Measurements from ENCODE around the gene CACNA1B.

The CACNA1B gene

DNA sequence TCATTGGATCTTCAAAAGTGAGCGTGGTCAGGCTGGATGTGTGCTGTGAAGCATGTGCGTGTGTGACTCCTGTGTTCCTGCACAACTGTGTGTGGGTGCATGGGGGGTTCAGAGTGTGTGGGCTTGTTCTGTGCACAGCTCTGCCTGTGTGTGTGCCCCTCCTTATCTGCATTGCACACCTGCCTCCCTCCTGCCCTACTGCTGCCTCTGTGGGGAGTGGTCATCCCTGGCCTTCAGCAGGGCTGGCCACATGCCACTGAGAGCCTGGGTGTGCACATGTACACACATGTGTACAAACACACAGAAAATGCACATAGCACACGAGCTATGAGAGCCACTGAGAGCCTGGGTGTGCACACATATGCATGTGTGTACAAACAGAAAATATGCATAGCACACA is 92.1 kb downstream of the CACNA1B start:
- DNase-seq = no peak

DNA sequence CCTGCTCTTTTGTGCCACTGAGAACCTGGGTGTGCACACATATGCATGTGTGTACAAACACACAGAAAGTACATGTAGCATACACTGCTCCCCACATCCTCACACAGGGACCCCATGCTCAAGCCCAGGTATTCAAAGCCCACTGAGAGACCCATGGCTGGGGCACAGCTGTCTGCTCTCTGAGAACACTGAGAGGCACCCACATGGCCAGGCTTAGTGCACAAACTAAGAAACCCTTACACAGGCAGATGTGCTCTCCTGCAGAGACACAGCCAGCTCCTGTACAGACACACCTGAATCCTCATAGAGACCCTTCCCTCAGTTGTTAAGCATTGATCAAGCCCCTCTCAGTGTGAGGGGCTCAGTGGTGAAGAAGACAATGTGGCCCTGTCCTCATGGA is 92.5 kb downstream of the CACNA1B start:
- no peak for DNase-seq

DNA sequence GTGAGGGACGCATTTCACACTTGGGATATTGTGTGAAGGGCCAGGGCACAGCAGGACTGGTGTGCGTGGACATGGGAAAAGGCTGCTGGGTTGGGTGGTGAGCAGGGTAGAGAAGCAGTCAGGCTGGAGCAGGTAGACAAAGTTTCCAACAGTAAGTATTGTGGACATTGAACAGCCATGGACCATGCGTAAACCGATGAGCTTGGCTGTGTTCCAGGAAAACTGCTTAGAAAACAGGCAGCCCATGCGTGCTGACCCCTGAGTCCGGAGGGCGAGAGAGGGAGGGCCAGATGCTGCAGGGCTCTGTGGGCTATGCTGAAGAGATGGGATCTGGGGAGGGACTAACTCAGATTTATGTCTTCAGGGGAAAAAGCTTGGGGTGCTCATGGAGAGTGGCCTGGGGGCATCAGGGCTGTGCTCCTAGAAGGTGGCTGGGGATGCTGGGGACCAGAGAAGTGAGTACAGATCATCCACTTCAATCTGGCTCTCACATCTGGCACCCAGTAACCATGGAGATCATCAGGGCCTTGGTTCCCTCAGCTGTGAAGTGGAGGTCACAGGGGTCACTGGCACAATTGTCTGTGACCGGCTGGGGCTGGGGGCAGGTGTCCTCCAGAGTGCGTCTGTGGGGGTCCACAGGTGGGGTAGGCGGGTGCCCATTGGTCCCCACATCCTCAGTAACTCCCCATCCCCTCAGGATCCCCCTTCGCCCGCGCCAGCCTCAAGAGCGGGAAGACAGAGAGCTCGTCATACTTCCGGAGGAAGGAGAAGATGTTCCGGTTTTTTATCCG is 93.3 kb downstream of the CACNA1B start:
- DNase-seq = no peak

DNA sequence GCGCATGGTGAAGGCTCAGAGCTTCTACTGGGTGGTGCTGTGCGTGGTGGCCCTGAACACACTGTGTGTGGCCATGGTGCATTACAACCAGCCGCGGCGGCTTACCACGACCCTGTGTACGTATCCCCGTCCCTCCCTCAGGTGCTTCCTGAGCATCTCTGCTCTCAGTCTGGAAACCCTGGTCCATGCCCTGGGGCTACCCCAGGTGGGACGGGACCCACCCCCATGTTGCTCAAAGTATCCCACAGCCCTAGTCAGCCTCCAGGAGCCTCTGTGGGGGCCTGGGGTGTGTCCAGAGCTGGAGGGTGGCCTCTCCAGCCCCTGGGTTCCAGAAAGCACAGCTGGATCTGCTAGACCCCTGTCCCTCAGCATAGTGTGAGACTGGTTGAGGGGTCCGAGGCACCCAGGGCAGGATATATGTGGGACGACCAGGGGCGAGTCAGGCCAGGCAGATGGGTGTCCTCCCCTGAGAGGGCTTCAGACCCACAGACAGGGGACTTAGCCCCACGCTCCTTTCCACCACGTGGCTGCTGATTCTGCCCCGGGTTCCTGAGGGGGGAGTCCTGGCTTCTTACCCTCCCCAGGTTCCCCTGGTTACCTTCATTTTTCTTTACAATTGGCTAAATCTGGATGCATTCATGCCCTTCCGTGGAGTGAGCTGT is 94.0 kb downstream of the CACNA1B start:
- DNase-seq = no peak

DNA sequence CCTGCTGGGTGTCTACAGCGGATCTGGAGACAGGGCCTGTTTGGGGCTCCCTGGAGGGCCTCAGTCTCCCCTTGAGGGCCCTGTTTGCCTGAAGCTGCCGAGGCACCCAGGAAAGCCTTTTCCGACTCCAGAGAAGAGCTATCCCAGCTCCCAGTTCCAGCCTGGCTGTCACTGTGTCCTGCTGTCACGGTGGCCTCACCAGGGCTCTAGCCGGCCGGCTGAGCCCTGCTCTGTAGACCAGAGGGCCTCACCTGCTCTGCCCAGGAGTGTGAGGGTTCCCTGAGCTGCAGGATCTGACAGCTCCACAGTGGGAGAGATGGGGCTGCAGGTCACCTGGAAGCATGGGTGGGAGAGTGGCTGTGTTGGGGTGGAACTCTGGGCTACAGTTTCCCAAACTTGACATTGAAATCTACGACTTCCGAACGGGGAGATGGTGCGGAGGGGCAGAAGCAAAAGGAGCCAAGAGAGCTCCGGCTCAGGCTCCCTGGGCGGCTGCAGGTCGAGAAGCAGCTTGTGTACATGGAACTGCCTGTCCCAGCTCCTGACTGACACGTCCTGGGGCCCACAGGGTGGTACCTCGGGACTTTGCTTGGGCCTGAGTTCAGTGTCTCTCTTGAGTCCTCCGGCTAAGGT is 94.9 kb downstream of the CACNA1B start:
- no peak for DNase-seq

DNA sequence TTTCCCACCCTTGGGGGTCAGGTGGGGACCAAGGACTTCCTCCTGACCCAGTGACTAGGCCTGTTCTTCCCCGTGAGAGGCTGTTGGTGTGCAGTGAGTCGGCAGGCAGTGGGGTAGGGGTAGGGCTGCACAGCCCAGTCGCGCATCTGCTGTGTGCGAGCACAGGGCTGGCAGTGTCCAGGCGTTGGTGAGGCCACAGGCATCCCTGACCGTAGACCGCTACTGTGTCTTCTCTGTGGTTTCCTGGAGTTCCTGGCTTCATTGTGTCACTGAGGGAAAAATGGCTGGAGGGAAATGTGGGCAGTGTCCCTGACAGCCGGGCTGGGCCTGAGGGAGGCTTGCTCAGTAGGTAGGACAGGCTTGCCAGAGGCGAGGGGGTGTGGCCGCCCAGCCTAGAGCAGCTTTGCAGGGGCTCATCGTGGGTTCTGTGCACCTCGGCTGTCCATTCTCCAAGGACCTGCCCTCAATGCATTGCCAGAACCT is 95.4 kb downstream of the CACNA1B start:
- no peak for DNase-seq

DNA sequence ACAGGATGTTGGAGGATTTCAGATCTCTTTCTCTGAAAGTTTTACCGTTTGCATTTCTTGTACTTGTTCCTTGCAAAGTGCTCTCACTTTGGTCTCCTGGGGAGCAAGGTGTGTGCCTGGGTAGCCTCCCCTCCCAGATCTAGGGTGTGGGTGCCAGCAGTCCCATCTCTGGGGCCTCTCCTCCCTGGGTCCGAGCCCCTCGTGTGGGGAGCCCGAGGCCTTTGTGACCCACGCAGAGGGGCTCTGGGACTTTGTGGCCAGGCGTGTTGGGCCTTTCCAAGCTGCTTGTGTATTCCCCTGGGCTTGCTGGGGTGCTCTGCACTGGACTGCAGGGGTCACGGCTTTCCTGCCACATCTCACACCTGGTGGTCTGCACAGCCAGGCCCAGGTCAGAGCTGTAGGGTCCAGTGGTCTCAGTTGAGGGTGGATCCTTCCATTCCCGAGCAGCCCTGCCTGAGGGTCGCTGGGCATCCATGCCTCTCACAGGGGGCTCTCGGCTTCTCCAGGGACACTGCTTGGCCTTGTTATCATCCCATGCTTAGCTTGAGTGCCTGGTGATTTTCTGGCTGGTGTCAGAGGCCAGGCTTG is 96.3 kb downstream of the CACNA1B start:
- DNase-seq = no peak

DNA sequence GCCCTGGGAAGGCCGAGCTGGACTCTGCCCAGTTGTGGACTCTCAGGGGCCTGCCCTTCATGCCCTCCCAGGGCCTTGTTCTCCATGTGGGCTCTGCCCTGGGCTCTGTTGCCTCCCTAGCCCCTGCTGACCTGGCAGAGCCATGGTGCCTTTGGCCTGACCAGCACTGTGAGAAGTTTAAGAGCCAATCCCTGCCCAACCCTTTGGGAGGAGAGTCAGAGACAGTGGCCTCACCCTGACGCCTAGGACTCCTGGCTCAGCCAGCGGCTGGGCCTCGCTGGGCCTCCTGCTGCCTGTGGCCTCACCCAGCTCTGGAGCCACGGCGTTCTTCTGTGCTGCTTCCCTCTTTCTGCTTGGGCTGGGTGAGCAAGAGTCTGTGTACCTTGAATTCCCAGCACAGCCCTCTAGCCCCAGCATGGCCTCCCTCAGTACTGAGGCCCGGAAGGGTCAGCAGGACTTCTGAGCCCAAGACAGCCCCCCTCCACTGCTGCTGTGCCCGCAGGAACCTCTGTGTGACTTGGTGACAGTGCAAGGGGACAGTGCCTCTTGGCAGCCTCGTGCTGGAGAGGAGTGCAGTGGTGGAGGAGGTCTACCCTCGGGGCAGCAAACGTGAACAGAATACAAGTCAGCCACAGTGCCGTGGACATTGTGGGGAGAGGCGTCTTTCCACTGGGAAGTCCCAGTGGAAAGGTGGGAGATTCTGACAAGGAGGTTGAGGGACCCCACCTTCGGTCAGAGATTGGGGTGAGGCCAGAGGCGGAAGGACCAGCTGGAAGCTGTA is 97.4 kb downstream of the CACNA1B start:
- DNase-seq = no peak

DNA sequence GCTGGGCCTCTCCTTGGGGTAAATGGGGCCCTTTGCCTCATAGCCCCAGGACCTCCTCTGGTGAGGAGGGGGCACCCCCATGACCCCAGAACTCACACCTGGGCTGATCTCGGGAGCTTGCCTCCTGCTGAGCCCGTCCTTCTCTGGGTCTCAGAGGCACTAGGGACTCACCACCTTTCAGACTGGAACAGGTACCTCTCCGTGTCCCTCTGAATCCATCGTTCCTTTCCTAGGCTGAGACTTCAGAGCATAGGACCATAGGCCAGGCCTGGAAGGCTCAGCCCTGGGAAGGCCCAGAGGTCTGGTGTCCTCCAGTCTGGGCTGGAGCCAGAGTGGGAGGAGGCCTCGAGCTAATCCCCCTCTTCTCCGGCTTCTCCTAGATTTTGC is 97.9 kb downstream of the CACNA1B start:
- DNase-seq = no peak

DNA sequence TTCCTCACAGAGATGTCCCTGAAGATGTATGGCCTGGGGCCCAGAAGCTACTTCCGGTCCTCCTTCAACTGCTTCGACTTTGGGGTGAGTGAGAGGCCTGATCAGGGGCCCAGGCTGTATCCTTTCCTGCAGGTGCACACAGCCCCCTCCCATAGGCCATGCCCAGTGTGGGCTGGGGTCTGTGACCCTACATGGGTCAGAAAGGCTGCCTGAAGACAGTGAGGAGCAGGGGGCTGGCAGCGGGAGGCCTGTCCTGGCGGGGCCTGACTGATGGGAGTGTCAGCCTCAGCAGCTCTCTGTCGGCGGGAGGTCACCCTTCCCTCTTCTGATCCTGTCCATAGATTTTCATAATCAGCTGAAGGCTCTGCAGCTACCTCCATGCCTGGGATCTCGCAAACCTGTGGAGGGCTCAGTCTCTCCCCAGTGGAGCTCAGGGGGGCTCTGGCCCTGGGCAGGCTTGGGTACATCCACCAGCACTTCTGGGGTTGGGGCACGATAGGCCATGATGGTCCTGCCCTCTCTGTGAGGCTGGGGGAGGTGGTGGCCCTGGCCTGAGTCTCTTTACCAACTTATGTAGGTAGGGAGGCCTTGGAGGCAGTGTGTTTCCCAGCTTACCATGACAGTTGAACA is 98.5 kb downstream of the CACNA1B start:
- no peak for DNase-seq

DNA sequence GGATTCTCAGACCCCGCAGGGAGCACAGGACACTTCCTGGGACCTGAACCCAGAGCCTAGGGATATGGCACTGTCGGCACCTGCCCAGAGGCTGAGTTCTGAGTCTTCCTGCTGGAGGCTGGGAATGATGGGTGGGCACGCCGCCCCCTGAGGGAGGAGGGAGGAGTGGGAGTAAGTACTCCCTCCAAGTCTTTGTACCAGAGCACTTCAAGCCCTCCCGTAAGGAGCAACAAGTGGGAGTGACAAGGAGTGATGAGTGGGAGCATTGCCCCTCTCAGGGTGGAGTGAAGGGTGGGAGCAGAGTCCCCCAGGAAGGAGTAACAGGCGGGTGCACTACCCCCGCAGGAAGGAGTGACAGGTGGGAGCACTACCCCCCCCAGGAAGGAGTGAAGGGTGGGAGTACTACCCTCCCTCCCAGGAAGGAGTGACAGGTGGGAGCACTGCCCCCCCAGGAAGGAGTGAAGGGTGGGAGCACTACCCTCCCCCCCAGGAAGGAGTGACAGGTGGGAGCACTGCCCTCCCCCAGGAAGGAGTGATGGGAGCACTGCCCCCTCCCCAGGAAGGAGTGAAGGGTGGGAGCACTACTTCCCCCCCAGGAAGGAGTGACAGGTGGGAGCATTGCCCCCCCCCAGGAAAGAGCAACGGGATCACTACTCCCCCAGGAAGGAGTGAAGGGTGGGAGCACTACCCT is 100.1 kb downstream of the CACNA1B start:
- DNase-seq = no peak

DNA sequence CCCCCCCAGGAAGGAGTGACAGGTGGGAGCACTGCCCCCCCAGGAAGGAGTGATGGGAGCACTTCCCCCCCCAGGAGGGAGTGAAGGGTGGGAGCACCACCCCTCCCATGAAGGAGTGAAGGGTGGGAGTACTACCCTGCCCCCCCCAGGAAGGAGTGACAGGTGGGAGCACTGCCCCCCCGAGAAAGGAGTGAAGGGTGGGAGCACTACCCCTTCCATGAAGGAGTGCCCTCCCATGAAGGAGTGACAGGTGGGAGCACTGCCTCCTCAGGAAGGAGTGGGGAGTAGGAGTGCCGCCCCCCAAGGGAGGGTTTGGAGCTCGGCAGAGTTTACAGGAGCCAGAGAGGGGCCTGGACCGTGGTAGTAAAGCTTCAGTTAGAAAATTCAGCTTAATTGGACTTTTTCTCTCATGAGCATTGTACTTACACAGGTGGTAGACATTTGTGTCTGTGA is 100.7 kb downstream of the CACNA1B start:
- no peak for DNase-seq

DNA sequence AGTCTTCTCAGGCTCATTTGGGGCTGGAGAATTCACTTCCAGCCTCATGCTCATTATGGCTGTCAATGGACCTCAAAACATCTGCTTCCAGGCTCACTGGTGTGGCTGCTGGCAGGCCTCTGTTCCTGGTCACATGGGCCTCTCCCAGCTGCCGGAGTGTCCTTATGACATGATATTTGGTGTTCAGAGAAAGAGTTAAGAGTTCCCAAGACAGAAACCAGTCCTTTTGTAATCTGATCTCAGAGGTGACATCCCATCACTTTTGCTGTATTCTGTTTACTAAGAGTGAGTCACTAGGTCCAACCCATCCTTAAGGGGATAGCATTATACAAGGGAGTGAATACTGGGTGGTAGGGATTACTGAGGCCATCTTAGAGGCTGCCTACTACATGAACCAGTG is 104.6 kb downstream of the CACNA1B start:
- peak; percentile 10 for DNase-seq

DNA sequence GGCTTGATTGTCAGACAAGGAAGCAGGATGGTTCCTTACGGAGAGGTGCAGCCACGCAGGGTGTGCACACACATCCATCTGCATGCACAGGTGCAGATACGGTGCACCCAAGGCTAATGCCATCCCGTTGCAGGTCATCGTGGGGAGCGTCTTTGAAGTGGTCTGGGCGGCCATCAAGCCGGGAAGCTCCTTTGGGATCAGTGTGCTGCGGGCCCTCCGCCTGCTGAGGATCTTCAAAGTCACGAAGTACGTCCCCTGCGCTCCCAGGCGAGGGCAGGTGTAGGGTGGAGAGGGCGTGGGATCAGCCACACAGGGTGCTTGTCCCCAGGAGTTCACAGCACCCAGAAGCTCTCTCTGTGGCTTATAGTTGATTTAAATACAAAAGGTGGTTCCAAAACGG is 106.4 kb downstream of the CACNA1B start:
- DNase-seq = no peak

DNA sequence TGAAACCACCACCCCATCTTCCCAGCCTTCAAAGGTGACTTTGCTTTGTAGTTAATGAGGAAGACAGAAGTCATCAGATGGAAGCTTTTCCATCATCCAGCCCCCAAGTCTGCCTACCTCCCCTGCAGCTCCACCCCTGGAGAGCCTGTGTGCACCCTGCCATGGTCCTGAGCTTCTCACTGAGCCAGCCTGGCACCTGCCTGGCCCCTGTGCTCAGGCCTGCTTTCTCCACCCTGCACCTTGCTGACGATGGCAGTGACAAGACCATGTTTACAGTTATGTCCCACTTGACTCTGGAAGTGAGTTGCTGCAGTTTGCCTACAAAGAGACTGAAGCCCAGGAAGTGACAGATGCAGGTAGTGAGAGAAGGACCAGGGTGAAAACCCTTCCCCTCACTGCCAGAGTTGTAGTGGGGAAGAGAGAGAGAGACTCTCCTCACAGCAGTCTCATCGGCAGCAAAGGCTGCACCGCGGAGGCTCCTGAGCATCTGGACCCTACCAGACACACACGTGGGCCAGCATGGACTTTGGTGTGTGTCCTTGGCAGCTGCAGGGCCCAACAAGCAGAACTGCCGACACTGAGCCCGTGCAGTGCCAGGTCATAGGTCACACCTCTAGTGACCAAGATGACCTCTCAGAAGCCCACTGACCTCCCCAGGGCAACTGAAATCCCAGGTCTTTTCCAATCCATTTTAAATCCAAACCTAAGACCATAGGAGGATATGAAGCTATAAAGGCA is 107.1 kb downstream of the CACNA1B start:
- DNase-seq = no peak

DNA sequence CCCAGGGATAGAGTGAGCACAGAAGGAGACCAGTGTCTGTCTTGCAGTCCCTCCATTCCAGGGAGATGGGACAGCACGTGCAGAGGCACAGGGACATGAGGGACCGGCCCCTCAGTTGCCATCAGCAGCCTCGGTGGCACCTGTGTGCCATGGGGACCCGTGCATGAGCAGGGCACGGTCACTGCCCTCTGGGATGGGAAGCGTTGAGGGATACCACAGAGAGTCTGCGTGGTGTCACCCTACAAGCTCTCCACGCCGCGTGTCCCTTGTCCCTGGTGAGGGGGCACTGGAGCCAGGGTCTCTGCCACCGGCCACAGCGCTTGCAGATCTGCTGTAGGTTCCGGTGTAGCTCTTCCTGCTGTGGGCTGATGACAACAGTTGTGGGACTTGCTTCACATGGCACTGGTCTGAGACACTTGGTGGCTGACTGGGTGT is 108.1 kb downstream of the CACNA1B start:
- no peak for DNase-seq

DNA sequence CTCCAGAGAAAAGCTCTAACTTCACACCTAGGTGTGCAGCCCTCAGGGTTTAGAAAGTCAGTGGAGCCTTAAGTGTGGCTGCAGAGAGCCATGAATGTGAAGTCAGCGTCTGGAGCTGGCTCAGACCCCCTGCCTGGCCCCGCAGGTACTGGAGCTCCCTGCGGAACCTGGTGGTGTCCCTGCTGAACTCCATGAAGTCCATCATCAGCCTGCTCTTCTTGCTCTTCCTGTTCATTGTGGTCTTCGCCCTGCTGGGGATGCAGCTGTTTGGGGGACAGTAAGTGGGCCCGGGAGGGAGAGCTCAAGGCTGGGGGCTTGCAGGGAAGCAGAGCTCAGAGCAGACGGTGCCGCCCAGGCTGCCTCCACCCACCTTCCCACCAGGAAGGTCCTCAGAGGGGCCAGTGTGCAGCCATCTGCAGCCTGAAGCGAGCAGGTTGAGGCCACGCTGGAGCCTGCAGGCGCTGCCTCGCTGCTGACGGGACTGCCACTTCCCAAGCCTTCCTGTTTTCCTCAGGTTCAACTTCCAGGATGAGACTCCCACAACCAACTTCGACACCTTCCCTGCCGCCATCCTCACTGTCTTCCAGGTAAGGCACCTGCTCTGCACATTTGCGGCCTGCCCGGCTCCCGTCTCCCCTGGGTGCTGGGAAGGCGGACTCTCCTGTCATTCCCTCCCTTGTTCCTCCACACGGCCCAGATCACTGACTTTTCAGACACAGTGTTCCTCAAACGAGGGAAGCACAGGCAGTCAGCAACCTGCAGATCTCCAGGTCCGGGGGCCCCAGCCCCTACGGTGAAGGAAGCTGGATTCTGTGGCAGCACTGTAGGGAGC is 108.9 kb downstream of the CACNA1B start:
- DNase-seq = no peak

DNA sequence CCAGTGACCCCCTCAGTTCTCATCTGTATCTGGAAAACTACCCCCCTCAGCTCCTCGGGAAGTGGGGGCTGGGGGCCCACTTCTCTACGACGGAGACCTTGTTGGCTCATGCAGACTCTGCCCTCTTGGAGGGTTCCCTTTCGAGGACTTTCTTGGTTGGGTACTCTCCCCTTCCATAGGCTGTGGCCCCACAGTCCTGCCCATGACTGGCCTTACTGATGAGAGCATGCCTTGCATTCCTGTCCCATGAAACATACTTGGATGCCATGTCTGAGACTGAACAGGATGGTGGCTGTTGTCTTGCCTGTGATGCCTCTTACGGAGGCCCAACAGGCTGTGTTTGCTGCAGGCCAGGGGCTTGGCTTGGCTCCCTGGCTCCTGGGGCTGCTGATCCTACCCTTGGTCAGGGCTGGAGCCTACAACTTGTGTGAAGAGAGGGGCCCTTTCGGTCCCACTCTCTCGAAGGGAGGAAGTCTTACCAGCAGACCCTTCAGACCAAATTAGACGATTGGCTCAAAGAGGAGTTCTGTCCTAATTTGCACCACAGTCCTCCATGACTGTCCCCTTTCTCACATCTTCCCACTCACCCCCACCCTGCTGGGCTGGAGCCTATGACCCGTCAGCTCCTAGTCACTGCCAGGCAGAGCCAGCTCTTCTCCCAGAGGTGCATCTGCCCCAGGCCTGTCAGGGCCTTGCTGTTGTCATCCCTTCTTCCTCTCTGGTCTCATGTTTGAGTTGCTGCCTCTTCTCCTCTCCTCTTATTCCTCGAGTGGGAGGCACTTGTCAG is 109.9 kb downstream of the CACNA1B start:
- no peak for DNase-seq

DNA sequence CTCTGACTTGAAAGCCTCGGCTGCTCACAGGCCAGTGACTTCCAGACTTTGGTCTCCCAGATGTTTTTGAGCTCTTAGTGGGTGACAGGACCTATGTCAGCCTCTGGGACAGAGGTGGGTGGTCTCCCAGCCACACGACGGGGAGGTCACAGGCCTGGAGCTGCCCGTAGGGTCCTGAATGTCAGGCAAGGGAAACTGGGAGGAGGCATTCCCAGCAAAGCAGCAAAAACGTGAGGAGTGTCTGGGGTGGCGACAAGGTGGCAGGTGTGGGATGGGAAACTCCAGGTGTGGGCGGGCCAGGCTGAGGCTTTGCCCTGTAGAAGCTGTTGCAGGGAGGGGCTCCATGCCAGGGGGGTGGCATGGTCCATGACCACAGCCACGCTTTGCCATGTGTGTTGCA is 110.5 kb downstream of the CACNA1B start:
- no peak for DNase-seq

Data from DMS79 treated with DMSO at 0.1 percent for 48 hours (cell line).